ENCODE results near the gene RXFP2.

The RXFP2 gene

GRCh38 chr13:31773538-31773937 lies 34.2 kb downstream of the RXFP2 start:
- TF ChIP-seq CTCF (IDR thresholded peaks at IDR 0.05; ENCODE audit: low read length) (no peak), EZH2phosphoT487 (IDR thresholded peaks at IDR 0.05; ENCODE audit: low read length) (no peak), EZH2 (optimal IDR thresholded peaks at IDR 0.05; ENCODE audit: low read depth, low read length) (no peak)
- H4K20me1 ChIP-seq (ENCODE audit: insufficient read depth, low read length) = no peaks in the 10 kb centered on the region
- H3F3A ChIP-seq (ENCODE audit: insufficient read depth, low read length) = no peaks in the 10 kb centered on the region
- H3K4me2 ChIP-seq (ENCODE audit: low read depth, low read length) = no peak overlapping the region
- H3K36me3 ChIP-seq (replicated peaks; ENCODE audit: insufficient read depth, low read length) = no peaks in the 10 kb centered on the region
- no peak overlapping the region for H3K4me3 ChIP-seq (ENCODE audit: low read length)
- H3K27ac ChIP-seq (ENCODE audit: low read length) = no peak overlapping the region
- H3K4me1 ChIP-seq (ENCODE audit: low read length) = no peaks in the 10 kb centered on the region
- H3K9me2 ChIP-seq (replicated peaks; ENCODE audit: insufficient read depth, low read length) = no peaks in the 10 kb centered on the region
- no peak overlapping the region for H2AFZ ChIP-seq (ENCODE audit: low read length)
- DNase-seq = no peak
- H3K9me3 ChIP-seq (replicated peaks; ENCODE audit: insufficient read depth, low read length) = no peaks in the 10 kb centered on the region
- H3K27me3 ChIP-seq (replicated peaks; ENCODE audit: insufficient read depth, low read length) = no peaks in the 10 kb centered on the region
- H3K9ac ChIP-seq (ENCODE audit: low read length) = no peak overlapping the region
- H3K79me2 ChIP-seq (ENCODE audit: low read length) = no peaks in the 10 kb centered on the region

GRCh38 chr13:31774186-31774750 lies 34.9 kb downstream of the RXFP2 start:
- no peak for TF ChIP-seq CTCF (IDR thresholded peaks at IDR 0.05; ENCODE audit: low read length)
- no peak for TF ChIP-seq EZH2phosphoT487 (IDR thresholded peaks at IDR 0.05; ENCODE audit: low read length)
- no peak for TF ChIP-seq EZH2 (optimal IDR thresholded peaks at IDR 0.05; ENCODE audit: low read depth, low read length)
- no peak overlapping the region for H2AFZ ChIP-seq (ENCODE audit: low read length)

GRCh38 chr13:31775148-31775547 lies 35.8 kb downstream of the RXFP2 start:
- no peak overlapping the region for H3K27ac ChIP-seq (ENCODE audit: low read length)
- no peak overlapping the region for H3K4me2 ChIP-seq (ENCODE audit: low read depth, low read length)

More at GRCh38 chr13:31774186-31774750, 34.9 kb downstream of the RXFP2 start:
- H3K9ac ChIP-seq (ENCODE audit: low read length) = no peak overlapping the region
- H3K4me2 ChIP-seq (ENCODE audit: low read depth, low read length) = no peak overlapping the region
- no peaks in the 10 kb centered on the region for H3K36me3 ChIP-seq (replicated peaks; ENCODE audit: insufficient read depth, low read length)
- H3F3A ChIP-seq (ENCODE audit: insufficient read depth, low read length) = no peaks in the 10 kb centered on the region
- H3K79me2 ChIP-seq (ENCODE audit: low read length) = no peaks in the 10 kb centered on the region
- DNase-seq = no peak
- H3K27me3 ChIP-seq (replicated peaks; ENCODE audit: insufficient read depth, low read length) = no peaks in the 10 kb centered on the region
- H4K20me1 ChIP-seq (ENCODE audit: insufficient read depth, low read length) = no peaks in the 10 kb centered on the region
- H3K4me3 ChIP-seq (ENCODE audit: low read length) = no peak overlapping the region
- no peaks in the 10 kb centered on the region for H3K9me2 ChIP-seq (replicated peaks; ENCODE audit: insufficient read depth, low read length)
- no peaks in the 10 kb centered on the region for H3K4me1 ChIP-seq (ENCODE audit: low read length)
- H3K9me3 ChIP-seq (replicated peaks; ENCODE audit: insufficient read depth, low read length) = no peaks in the 10 kb centered on the region
- H3K27ac ChIP-seq (ENCODE audit: low read length) = no peak overlapping the region

More at GRCh38 chr13:31775148-31775547, 35.8 kb downstream of the RXFP2 start:
- H3K9me2 ChIP-seq (replicated peaks; ENCODE audit: insufficient read depth, low read length) = no peaks in the 10 kb centered on the region
- no peak overlapping the region for H3K9ac ChIP-seq (ENCODE audit: low read length)
- H2AFZ ChIP-seq (ENCODE audit: low read length) = no peak overlapping the region
- H3K36me3 ChIP-seq (replicated peaks; ENCODE audit: insufficient read depth, low read length) = no peaks in the 10 kb centered on the region
- no peaks in the 10 kb centered on the region for H4K20me1 ChIP-seq (ENCODE audit: insufficient read depth, low read length)
- no peaks in the 10 kb centered on the region for H3K27me3 ChIP-seq (replicated peaks; ENCODE audit: insufficient read depth, low read length)
- H3K79me2 ChIP-seq (ENCODE audit: low read length) = no peaks in the 10 kb centered on the region
- no peaks in the 10 kb centered on the region for H3K9me3 ChIP-seq (replicated peaks; ENCODE audit: insufficient read depth, low read length)
- no peaks in the 10 kb centered on the region for H3F3A ChIP-seq (ENCODE audit: insufficient read depth, low read length)
- TF ChIP-seq EZH2 (optimal IDR thresholded peaks at IDR 0.05; ENCODE audit: low read depth, low read length) = no peak
- TF ChIP-seq EZH2phosphoT487 (IDR thresholded peaks at IDR 0.05; ENCODE audit: low read length) = no peak
- no peak for TF ChIP-seq CTCF (IDR thresholded peaks at IDR 0.05; ENCODE audit: low read length)
- H3K4me1 ChIP-seq (ENCODE audit: low read length) = no peaks in the 10 kb centered on the region
- no peak overlapping the region for H3K4me3 ChIP-seq (ENCODE audit: low read length)
- DNase-seq = no peak

All from MM.1S (cell line).